Testis (tissue), 3 donors: ENCODE results near the gene HAPLN1. TPM values are rescaled to one million over a fixed set of nuclear protein-coding genes. Genes with fewer than 3 reads are reported as not detected.

Experiments used
- DNase-seq: peaks from one replicate; pipeline ENCODE4 v3.0.0-alpha.2; 2019
- H3K27ac ChIP-seq, 2 donors: fragments of 200-600 bp; sonication (generic); one replicate each; pipeline ENCODE4 v1.5.1; 2019
- H3K27me3 ChIP-seq: fragments of 200-600 bp; sonication (generic); one replicate; pipeline ENCODE4 v1.5.1; 2019
- H3K36me3 ChIP-seq: fragments of 200-600 bp; sonication (generic); one replicate; pipeline ENCODE4 v1.5.1; 2017; ENCODE audit warnings: low read depth; ENCODE audit errors: missing control alignments
- H3K4me1 ChIP-seq: fragments of 200-600 bp; sonication (generic); one replicate; pipeline ENCODE4 v1.5.1; 2019
- H3K4me3 ChIP-seq, 2 donors: fragments of 200-600 bp; sonication (generic); one replicate each; pipeline ENCODE4 v1.5.1; 2017 to 2019
- H3K9me3 ChIP-seq: fragments of 200-600 bp; sonication (generic); one replicate; pipeline ENCODE4 v1.5.1; 2017
- POLR2A ChIP-seq: fragments of 450-650 bp; IDR thresholded peaks from one replicate; pipeline ENCODE4 v1.6.1; 2017; ENCODE audit warnings: antibody characterized with exemption, mild to moderate bottlenecking, moderate library complexity
- WGBS, 2 donors: methylation state at CpG; one replicate each; pipeline ENCODE4 v1.1.5; 2018; 5-methylcytosine and 5-hydroxymethylcytosine counted together
- intact Hi-C: fragments of 100-400 bp; cut with DNase I; formaldehyde crosslinking; loops from one replicate; pipeline ENCODE4 v1.15.1; 2023; ENCODE audit warnings: low total_unique reads
- polyA plus RNA-seq: library from polyadenylated mRNA; stranded (reverse); fragments of 350-450 nt; fragmentation: Illumina TruSeq; extraction: RNeasy Lipid Tissue Mini Kit (QIAGEN cat#74804); gene quantifications from one replicate; pipeline ENCODE4 v1.2.3, GENCODE V29; 2014; ENCODE audit warnings: low read depth, low replicate concordance; ENCODE audit not compliant: insufficient read depth
- total RNA-seq, 2 donors: library from RNA; depleted of rRNA; stranded (reverse); fragments of >200 nt; gene quantifications; one replicate each; pipeline ENCODE4 v1.2.3, GENCODE V29; 2016
- TF ChIP-seq, protein P1 (sequence below), 3 experiments: fragments of 450-650 bp in 2 of 3; fragments of 200-600 bp in 1 of 3; sonication (generic) in 1 of 3; IDR thresholded peaks; one replicate each; pipeline ENCODE4 v1.5.1; 2016 to 2019; ENCODE audit warnings: antibody characterized with exemption in 3 of 3, mild to moderate bottlenecking in 2 of 3, moderate library complexity in 1 of 3

Gene HAPLN1
- total and polyA plus RNA-seq, 3 donors from 2014 or later, result not detected

DNA sequence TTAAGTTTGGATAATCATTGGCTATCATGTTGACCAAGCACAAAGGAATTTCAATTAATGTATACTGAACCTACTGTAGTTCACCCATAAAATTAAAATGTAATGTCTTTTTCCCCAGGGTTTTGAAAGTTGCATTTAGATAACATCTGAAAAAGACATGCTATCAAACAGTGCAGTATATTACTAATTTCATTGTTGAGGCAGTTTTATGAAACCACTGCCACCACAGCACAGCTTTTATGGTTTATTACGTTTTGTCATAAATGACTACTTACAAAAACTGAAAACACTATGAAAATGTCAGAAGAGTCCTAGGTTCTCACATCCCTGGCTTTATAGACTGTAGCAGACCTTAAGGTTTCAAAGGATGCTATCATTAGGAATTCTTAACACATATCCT lies 32.0 kb upstream of the HAPLN1 start:
- no peak for DNase-seq
- WGBS, 2 donors, result 84 to 93% methylated on average over 1 of the region's 1 CpG
- TF ChIP-seq, protein P1, sequence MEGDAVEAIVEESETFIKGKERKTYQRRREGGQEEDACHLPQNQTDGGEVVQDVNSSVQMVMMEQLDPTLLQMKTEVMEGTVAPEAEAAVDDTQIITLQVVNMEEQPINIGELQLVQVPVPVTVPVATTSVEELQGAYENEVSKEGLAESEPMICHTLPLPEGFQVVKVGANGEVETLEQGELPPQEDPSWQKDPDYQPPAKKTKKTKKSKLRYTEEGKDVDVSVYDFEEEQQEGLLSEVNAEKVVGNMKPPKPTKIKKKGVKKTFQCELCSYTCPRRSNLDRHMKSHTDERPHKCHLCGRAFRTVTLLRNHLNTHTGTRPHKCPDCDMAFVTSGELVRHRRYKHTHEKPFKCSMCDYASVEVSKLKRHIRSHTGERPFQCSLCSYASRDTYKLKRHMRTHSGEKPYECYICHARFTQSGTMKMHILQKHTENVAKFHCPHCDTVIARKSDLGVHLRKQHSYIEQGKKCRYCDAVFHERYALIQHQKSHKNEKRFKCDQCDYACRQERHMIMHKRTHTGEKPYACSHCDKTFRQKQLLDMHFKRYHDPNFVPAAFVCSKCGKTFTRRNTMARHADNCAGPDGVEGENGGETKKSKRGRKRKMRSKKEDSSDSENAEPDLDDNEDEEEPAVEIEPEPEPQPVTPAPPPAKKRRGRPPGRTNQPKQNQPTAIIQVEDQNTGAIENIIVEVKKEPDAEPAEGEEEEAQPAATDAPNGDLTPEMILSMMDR (IDR thresholded peaks at IDR 0.05), result no peak
- TF ChIP-seq POLR2A, result no peak
- no peak overlapping the region for H3K27ac ChIP-seq
- H3K36me3 ChIP-seq, result no peaks in the 10 kb centered on the region
- intact Hi-C loops, result no loop called here
- H3K4me3 ChIP-seq, result no peak overlapping the region
- H3K4me1 ChIP-seq, result no peaks in the 10 kb centered on the region
- H3K27me3 ChIP-seq, result no peaks in the 10 kb centered on the region
- no peaks in the 10 kb centered on the region for H3K9me3 ChIP-seq

DNA sequence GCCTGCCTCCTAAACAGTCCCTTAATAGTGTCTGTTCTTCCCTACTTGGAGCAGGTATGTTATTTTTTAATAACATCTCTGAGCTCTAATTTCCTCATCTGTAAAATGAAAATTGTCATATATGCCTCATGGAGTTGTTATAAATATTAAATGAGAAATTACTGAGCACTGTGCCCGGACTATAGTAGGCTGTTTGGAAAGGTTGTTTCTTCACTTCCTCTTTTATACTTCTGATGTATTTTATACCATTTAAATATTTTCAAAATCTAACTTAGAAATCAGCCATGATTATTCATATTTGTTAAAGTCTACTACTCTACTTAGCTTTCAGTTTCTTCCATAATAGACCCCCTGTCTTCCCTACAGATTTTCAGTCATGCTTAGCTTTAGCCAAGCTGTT lies 30.5 kb upstream of the HAPLN1 start:
- Histone ChIP-seq H3K27me3 (no peaks in the 10 kb centered on the region), H3K36me3 (no peaks in the 10 kb centered on the region), H3K9me3 (no peaks in the 10 kb centered on the region), H3K4me1 (no peaks in the 10 kb centered on the region), H3K27ac (no peak overlapping the region), H3K4me3 (no peak overlapping the region)
- intact Hi-C loops, result no loop called here
- DNase-seq, result no peak
- TF ChIP-seq, protein P1 (IDR thresholded peaks at IDR 0.05), result no peak
- TF ChIP-seq POLR2A, result no peak
- WGBS, 2 donors, result 42 to 51% methylated on average over 1 of the region's 1 CpG

DNA sequence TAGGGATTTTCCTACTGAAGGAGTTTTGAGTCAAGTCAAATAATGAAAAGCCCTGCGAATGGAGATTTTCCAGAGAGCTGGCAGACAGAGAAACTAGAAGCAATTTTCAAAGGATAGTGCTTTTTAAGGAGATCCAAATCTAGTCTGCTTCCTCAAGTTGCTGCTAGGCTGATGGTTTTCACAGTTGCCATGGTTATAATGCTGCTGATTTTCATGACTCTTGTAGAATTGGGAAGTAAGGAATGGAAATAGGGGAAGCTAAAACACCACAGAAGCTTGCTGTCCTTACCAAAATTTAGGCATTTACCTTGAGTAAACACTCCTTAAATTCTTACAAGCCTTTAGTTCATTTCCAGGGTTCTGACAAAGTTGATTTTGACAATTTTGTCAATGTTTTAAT lies 30.1 kb upstream of the HAPLN1 start:
- H3K4me1 ChIP-seq, result no peaks in the 10 kb centered on the region
- no peaks in the 10 kb centered on the region for H3K27me3 ChIP-seq
- no peak overlapping the region for H3K4me3 ChIP-seq
- no peak overlapping the region for H3K27ac ChIP-seq
- H3K36me3 ChIP-seq, result no peaks in the 10 kb centered on the region
- no peak for DNase-seq
- WGBS, 2 donors, result 79 to 92% methylated on average over 1 of the region's 1 CpG
- TF ChIP-seq, protein P1 (IDR thresholded peaks at IDR 0.05), result no peak
- TF ChIP-seq POLR2A, result no peak
- no peaks in the 10 kb centered on the region for H3K9me3 ChIP-seq
- intact Hi-C loops, result no loop called here

DNA sequence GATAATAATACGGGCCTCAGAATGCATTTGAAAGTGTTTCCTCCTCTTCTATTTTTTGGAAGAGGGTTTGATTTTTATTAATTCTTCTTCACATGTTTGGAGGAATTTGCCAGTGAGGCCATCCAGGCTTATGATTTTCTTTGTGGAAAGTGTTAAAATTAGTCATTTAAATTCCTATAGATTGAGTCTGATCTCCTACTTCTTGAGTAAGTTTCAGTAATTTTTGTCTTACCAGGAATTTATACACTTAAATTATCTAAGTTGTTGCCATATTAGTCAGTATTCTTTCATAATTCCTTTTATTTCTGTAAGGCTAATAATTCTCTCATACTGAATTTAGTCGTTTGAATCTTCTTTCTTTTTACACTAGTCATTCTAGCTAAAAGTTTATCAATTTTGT lies 25.2 kb upstream of the HAPLN1 start:
- Histone ChIP-seq H3K4me3 (no peak overlapping the region), H3K27me3 (no peaks in the 10 kb centered on the region), H3K36me3 (no peaks in the 10 kb centered on the region), H3K27ac (no peak overlapping the region), H3K9me3 (no peaks in the 10 kb centered on the region), H3K4me1 (no peaks in the 10 kb centered on the region)
- 83 to 84% methylated on average over 2 of the region's 2 CpGs for WGBS, 2 donors
- no peak for DNase-seq
- TF ChIP-seq POLR2A, result no peak
- TF ChIP-seq, protein P1 (IDR thresholded peaks at IDR 0.05), result no peak
- intact Hi-C loops, result no loop called here

DNA sequence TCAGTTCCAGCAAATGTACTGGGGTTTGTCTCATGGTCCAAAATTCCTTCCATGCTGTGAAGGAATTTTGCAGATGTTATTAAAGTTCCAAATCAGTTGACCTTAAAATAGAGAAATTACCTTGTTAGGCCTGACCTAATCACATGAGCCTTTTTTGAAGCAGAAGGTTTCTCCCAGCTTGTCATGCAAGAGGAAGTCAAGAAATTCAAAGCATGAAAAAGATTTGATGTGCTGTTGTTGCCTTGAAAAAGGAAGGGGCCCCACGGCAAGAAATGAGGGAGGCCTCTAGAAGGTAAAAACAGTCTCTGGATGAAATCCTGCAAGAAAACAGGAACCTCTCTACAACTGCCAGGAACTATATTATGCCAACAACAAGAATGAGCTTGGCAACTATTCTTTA lies 24.2 kb upstream of the HAPLN1 start:
- Histone ChIP-seq H3K4me3 (no peak overlapping the region), H3K27me3 (no peaks in the 10 kb centered on the region), H3K4me1 (no peaks in the 10 kb centered on the region), H3K27ac (no peak overlapping the region), H3K36me3 (no peaks in the 10 kb centered on the region), H3K9me3 (no peaks in the 10 kb centered on the region)
- WGBS, 2 donors, result 66 to 69% methylated on average over 1 of the region's 1 CpG
- DNase-seq, result no peak
- intact Hi-C loops, result no loop called here
- no peak for TF ChIP-seq POLR2A
- TF ChIP-seq, protein P1 (IDR thresholded peaks at IDR 0.05), result no peak
